WI38 (cell line): Measurements from ENCODE around the gene KRT2.
"Not testable (repeated sequence)": the region's sequence is repeated elsewhere in the genome, so short reads cannot be mapped to it uniquely, and the experiment has no call there.

Source experiments
- H3K4me3 ChIP-seq: 2 replicates; pipeline ENCODE4 v1.5.1; 2011; ENCODE audit warnings: low read depth, mild to moderate bottlenecking, control low read depth, low read length
- TF ChIP-seq, protein P1 (sequence below): IDR thresholded peaks from 2 replicates; pipeline ENCODE4 v1.5.1; 2012; ENCODE audit warnings: low read depth, mild to moderate bottlenecking, control low read depth, low read length

KRT2 gene

DNA sequence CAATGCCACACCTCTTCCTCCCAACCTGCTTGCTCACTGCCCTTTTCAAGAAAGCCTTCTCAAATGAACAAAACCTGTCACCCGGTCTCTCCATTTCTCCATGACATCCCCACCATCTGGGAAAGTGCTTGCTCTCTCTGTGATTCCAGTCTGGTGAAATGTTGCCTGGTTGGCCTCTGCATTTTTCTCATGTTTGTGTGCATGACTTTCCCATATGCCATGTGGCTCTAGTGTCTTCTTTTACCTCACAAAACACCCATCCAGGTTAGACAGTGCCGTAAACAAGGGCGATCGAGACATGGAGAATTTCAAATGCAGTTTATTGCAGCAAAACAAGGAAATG lies 22.4 kb upstream of the KRT2 start:
- H3K4me3 ChIP-seq: no peak overlapping the region
- TF ChIP-seq, protein P1, sequence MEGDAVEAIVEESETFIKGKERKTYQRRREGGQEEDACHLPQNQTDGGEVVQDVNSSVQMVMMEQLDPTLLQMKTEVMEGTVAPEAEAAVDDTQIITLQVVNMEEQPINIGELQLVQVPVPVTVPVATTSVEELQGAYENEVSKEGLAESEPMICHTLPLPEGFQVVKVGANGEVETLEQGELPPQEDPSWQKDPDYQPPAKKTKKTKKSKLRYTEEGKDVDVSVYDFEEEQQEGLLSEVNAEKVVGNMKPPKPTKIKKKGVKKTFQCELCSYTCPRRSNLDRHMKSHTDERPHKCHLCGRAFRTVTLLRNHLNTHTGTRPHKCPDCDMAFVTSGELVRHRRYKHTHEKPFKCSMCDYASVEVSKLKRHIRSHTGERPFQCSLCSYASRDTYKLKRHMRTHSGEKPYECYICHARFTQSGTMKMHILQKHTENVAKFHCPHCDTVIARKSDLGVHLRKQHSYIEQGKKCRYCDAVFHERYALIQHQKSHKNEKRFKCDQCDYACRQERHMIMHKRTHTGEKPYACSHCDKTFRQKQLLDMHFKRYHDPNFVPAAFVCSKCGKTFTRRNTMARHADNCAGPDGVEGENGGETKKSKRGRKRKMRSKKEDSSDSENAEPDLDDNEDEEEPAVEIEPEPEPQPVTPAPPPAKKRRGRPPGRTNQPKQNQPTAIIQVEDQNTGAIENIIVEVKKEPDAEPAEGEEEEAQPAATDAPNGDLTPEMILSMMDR: no peak

DNA sequence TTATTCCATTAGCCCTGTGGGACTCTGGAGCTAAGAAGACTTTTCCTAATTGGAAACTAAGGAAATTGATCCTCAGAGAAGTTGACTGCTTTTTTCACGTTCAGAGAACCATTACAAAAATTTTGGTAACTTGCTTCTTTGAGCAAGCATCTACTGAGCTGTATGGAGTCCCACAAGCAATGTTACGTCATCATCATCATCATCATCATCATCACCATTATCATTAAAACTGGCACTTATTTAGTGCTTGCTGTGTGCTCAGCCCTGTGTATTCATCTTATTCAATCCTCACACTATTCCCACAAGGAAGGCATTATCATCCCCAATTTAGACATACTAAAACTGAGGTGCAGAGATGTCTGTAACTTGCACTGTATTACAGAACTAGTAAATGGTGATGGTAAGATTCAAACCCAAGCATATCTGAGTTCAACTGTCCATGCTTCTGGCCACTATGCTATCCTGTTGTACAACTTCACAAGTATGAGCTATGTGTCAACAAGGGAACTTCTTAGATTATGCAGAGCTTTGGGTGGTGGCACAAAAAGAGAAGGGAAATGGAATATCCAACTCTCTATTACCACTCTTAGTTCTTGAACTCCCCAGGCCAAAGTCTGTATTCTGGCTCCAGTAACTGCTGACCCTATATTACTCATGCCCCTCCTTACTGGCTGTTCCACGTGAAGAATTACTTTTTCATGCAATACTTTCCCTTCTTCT lies 21.9 kb upstream of the KRT2 start:
- H3K4me3 ChIP-seq: no peak overlapping the region
- TF ChIP-seq, protein P1: no peak

DNA sequence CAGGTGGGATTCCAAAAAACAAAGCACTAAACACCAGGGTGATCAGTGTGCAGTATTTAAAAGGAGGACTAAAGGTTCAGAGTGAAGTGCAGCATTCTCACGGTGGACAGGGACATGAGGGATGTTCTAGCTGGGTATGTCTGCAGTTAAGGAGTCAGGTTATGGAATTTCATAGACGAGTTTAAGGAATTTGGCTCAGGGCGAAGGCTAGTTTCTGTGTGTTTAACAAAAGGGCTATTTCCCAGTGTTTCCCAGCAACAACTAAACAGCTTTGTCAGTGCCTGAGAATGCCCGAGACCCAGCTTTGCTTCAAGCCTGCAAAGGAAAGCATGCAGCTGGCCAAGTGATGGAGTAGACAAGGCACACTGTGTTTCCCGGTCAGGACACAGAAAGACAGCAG lies 21.2 kb upstream of the KRT2 start:
- no peak overlapping the region for H3K4me3 ChIP-seq
- TF ChIP-seq, protein P1: no peak

DNA sequence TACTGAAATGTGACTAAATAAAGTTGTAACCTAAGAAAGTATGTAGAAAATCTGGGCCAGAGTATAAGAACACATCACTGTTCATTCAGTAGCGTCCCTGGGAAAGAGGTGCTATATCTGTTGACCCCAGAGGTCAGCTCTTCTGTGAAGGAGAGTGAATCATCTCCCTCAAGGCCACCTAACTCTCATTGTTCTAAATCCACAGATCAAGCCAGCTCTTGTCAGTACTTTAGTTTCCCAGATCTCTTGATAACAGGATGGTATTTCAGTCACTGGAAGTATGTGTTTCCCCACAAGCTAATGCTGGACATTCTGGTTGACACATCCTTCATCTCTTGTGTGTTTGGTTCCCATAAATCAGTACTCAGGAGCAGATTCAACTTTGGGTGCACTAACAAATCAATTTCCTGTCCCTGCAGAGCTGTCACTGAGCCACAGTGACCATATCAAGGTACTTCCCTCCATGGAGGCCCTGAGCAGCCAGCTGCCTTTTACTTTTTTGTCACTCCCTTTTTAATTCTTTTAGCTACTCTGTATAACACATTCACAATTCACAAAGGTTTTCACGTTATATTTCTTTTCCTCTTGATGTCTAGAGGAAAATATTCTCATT lies 20.4 kb upstream of the KRT2 start:
- no peak overlapping the region for H3K4me3 ChIP-seq
- TF ChIP-seq, protein P1: no peak

DNA sequence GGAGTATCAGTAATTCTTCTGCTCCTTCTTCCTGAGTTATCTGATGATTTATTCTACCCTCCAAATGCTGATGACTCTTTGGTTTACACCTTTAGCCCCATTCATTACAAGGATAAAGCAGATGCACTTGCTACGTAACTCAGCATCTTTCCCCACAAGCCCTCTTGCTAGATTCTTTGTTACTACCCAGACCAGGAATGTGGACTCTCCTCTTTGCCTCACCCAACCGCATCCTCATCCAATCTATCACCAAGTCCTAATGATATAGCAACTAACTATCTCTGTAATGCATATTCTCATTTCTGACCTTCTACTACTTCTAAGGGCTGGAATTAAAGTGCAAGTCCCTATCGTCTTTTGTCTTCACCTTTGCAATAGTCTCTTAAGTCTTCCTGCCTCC lies 18.9 kb upstream of the KRT2 start:
- no peak overlapping the region for H3K4me3 ChIP-seq
- TF ChIP-seq, protein P1: no peak

DNA sequence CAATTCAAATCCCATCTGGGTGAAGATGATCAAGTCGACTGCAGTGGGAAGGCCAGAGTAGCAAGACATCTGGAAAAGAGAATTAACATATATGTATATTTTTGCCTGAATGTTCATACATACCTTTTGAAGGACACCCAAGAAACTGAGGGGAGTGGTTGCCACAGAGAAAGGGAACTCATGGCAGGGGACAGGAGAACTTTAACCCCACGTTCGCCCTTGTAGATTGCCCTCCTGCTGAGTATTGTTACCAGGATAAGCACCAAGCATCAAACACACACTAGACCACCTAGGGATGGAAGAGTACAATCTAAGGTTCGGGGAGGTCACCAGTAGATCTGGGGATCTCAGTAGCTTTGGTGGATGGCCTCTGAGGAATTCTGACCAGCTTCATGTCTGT lies 18.5 kb upstream of the KRT2 start:
- no peak overlapping the region for H3K4me3 ChIP-seq
- TF ChIP-seq, protein P1: no peak

DNA sequence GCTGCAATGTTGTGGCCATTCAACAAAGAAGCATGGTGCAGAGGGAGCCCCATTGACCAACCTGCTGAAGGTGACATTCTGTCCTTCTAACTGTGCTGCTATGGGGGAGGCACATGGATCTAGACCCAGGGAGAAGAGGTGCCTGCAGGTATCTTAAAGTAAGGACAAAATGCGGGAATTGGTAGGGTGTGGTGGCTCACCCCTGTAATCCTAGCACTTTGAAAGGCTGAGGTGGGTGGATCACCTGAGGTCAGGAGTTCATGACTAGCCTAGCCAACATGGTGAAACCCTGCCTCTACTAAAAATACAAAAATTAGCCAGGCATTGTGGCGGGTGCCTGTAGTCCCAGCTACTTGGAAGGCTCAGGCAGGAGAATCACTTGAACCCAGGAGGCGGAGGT lies 17.9 kb upstream of the KRT2 start:
- H3K4me3 ChIP-seq: not testable (repeated sequence)

DNA sequence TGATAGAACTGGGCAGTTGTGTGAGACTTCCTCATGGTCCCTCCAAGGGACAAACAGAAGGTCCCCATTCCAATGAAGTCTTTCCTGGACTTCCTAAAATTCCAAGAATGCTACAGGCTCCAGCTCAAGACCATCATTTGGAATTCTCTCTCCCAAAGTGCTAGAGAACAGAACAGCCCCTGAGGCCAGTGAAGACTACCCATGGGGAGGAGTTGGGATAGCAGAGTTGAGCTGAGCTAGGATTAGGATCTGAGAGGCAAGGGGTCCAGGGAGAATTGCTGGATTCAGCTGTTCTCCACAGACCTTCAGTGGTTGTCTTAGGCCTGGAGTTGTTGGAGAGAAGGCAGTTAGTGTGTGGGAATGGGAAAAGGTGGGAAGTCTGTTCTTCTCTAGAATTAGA lies 17.4 kb upstream of the KRT2 start:
- H3K4me3 ChIP-seq: no peak overlapping the region
- TF ChIP-seq, protein P1: no peak
